GM19397 (cell line): ENCODE results near the gene DYNLT2.
A peak's percentile ranks its signal among the peaks of the same experiment; 100 is the strongest.
"Not testable (repeated sequence)": the region's sequence is repeated elsewhere in the genome, so short reads cannot be mapped to it uniquely, and the experiment has no call there.

Experiments used
- ATAC-seq: cut with Tn5 transposase; IDR thresholded peaks from one replicate; pipeline ENCODE4 v1.9.1; 2021; ENCODE audit warnings: mild to moderate bottlenecking, moderate library complexity; ENCODE audit not compliant: unreplicated experiment

DYNLT2 gene

DNA sequence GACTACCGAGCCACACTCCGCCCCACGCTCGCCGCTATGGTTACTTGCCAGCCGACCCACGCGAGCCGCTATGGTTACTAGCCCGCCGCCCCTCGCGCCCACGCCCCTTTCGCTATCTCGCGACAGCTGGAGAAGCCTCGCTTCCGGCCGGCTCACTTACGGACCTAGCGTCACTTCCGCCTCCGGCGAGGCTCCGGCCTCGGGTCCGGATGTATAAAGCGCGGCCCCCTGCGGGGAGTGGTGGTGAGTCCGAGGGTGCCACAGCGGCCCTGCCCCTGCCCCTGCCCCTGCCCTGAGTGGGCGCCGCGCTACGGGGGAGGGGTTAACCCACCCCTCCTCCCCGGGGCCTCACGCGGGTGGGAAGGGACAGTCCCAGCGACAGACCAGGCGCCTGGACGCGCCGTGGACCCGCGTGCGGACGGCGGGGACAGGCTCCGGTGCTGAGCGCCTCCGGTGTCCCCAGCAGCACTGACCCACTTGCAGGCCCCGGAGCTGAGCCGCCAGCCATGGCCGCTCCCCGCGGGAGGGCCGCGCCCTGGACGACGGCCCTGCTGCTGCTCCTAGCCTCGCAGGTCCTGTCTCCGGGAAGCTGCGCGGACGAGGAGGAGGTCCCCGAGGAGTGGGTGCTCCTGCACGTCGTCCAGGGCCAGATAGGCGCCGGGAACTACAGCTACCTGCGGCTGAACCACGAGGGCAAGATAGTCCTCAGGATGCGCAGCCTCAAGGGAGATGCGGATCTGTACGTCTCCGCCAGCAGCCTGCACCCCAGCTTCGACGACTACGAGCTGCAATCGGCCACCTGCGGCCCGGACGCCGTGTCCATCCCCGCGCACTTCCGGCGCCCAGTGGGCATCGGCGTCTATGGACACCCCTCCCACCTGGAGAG is 49.2 kb downstream of the DYNLT2 start, which contains the start of the genes C6orf120 and WDR27:
Gene C6orf120 (plus strand): TSS at position 173 of the 886 bp plus-strand sequence. CDS start 334 bp downstream, at position 507.
Gene WDR27 (minus strand): TSS at position 76 of the 886 bp plus-strand sequence. CDS start 13,024 bp downstream, outside the sequence.
- peak; percentile 94 for ATAC-seq

DNA sequence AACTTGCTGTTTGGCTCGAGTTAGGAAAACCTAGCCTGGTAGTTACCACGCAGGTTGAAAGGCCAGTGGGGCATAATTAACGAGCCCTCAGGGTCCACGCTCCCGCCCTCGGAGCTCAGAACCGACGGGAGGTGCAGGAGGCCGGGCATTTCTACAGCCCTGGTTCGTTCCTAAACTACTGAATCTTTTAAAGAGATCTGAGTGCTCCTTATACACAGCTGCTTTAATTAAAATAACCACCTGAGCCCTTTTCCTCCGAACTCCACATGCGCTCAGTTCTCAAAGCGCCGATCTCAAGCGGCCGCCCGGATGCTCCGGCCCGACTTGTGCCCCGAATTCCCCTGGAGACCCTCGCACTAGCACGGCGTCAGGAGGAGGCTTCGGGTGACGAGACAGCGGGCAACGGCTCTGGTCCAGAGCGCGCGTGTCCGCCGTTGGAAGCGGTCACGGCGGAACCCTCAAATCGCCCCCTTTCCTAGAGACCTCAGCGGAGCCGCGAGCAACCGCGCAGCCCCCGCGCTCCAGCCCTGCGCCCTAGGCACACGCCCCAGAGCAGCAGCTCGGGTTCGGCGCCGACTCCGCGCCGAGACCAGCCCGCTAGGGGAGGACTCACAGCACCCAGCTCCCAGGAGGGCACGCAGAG is 49.9 kb downstream of the DYNLT2 start:
- ATAC-seq = no peak

GRCh38 chr6:169700296-169700695 is 51.1 kb downstream of the DYNLT2 start:
- no peak for ATAC-seq

- ATAC-seq = not testable (repeated sequence)
These were observed 54.3 kb downstream of the DYNLT2 start for GRCh38 chr6:169697115-169697514.

DNA sequence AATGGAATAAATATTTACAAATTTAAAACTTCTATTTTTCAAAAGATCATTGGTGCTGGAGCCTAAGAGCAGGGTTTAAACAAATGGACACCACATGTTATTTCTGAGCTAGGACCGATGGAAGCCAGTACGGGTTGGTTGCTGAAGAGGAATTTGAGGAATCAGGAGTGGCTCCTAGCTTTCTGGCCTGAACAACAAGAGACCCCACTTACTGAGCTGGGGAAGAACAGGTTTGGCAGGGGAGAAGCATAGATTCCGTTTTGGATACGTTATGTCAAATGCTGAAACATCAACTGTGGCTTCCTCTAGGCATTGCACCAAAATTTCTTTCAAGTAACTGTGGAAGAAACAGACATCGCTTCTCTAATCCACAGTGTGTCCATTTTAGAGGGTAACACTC is 56.2 kb downstream of the DYNLT2 start:
- ATAC-seq = no peak

GRCh38 chr6:169692516-169692915 is 58.9 kb downstream of the DYNLT2 start:
- no peak for ATAC-seq

- ATAC-seq = no peak
These were observed 60.1 kb downstream of the DYNLT2 start for GRCh38 chr6:169691260-169691659.
